ENCODE measurements around the gene LRRC41. TPM values are rescaled to one million over a fixed set of nuclear protein-coding genes. Genes with fewer than 3 reads are reported as not detected.

The LRRC41 gene
- total and polyA plus RNA-seq, 4 donors: 21.6 to 63.0 (median 50.3) TPM

DNA sequence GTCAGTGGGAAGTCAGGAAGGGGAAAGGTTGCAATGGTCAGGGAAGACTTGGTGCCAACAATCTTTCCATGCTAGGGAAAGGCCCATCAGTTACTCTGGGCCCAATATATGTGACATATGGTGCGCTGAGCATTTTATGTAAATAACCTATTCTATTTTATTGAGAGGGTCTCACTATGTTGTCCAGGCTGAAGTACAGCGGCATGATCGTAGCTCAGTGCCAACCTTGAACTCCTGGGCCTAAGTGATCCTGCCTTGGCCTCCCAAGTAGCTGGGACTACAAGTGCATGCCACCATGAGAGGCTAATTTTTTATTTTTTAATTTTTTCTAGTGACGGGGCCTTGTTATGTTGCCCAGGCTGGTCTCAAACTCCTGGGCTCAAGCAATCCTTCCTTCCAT, 6.9 kb upstream of the LRRC41 start:
- Histone ChIP-seq H3K4me1 (ENCODE audit: control insufficient read depth in 5 of 5, insufficient read depth in 5 of 5, low read length in 5 of 5) (peaks cover 0 to 6% (median 0%) of the 10 kb centered on the region in 5 donors), H3K36me3 (ENCODE audit: control insufficient read depth in 4 of 4, insufficient read depth in 4 of 4, low read length in 4 of 4) (peaks cover 22 to 37% (median 26%) of the 10 kb centered on the region in 4 donors), H3K4me3 (no peak overlapping the region), H3K9me3 (ENCODE audit: control insufficient read depth in 4 of 4, insufficient read depth in 3 of 4, low read length in 3 of 4) (no peaks in the 10 kb centered on the region), H3K27ac (ENCODE audit: low read depth in 1 of 2, low read length in 1 of 2) (no peak overlapping the region), H3K27me3 (ENCODE audit: control insufficient read depth in 3 of 3, insufficient read depth in 3 of 3, low read length in 2 of 3) (no peaks in the 10 kb centered on the region), H3K9ac (ENCODE audit: insufficient read depth in 1 of 2, low read length in 2 of 2) (no peak overlapping the region)
- DNase-seq (no peak), ATAC-seq (ENCODE audit: insufficient read depth, low FRiP score) (no peak)
- 95 to 96% methylated on average over 4 of the region's 4 CpGs for WGBS, 2 donors
- TF ChIP-seq CTCF (IDR thresholded peaks at IDR 0.05; ENCODE audit: control extremely low read depth, extremely low read depth): no peak

GRCh38 chr1:46309401-46310159, 6.2 kb upstream of the LRRC41 start:
- DNase-seq: no peak
- Histone ChIP-seq H3K9ac (ENCODE audit: insufficient read depth in 1 of 2, low read length in 2 of 2) (no peak overlapping the region), H3K36me3 (ENCODE audit: control insufficient read depth in 4 of 4, insufficient read depth in 4 of 4, low read length in 4 of 4) (peaks cover 20 to 34% (median 25%) of the 10 kb centered on the region in 4 donors), H3K27me3 (ENCODE audit: control insufficient read depth in 3 of 3, insufficient read depth in 3 of 3, low read length in 2 of 3) (no peaks in the 10 kb centered on the region), H3K27ac (ENCODE audit: low read depth in 1 of 2, low read length in 1 of 2) (no peak overlapping the region), H3K4me1 (ENCODE audit: control insufficient read depth in 5 of 5, insufficient read depth in 5 of 5, low read length in 5 of 5) (peaks cover 2 to 6% (median 6%) of the 10 kb centered on the region in 5 donors), H3K4me3 (no peak overlapping the region), H3K9me3 (ENCODE audit: control insufficient read depth in 4 of 4, insufficient read depth in 3 of 4, low read length in 3 of 4) (no peaks in the 10 kb centered on the region)
- 72 to 83% methylated on average over 16 of the region's 16 CpGs for WGBS, 2 donors
- no peak for ATAC-seq (ENCODE audit: insufficient read depth, low FRiP score)
- no peak for TF ChIP-seq CTCF (IDR thresholded peaks at IDR 0.05; ENCODE audit: control extremely low read depth, extremely low read depth)

DNA sequence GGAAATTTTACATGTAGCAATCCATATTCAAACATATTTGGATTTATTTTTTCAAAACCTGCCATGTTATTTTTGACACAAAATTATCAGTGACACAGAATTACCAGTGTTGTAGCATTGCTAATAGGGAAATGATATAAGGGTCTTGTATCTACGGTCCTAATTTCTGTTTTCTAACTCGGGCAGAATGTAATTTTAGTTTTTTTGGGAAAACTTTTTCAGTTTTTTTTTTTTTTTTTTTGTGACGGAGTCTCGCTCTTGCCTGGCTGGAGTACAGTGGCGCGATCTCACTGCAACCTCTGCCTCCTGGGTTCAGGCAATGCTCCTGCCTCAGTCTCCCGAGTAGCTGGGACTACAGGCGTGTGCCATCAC, 2.7 kb upstream of the LRRC41 start:
- Histone ChIP-seq H3K36me3 (ENCODE audit: control insufficient read depth in 4 of 4, insufficient read depth in 4 of 4, low read length in 4 of 4) (peaks cover 7 to 13% (median 10%) of the 10 kb centered on the region in 4 donors), H3K27me3 (ENCODE audit: control insufficient read depth in 3 of 3, insufficient read depth in 3 of 3, low read length in 2 of 3) (no peaks in the 10 kb centered on the region), H3K9me3 (ENCODE audit: control insufficient read depth in 4 of 4, insufficient read depth in 3 of 4, low read length in 3 of 4) (no peaks in the 10 kb centered on the region), H3K9ac (ENCODE audit: insufficient read depth in 1 of 2, low read length in 2 of 2) (no peak overlapping the region), H3K27ac (ENCODE audit: low read depth in 1 of 2, low read length in 1 of 2) (no peak overlapping the region), H3K4me1 (ENCODE audit: control insufficient read depth in 5 of 5, insufficient read depth in 5 of 5, low read length in 5 of 5) (peaks cover 3 to 16% (median 6%) of the 10 kb centered on the region in 5 donors), H3K4me3 (no peak overlapping the region)
- 93 to 96% methylated on average over 8 of the region's 8 CpGs for WGBS, 2 donors
- TF ChIP-seq CTCF (IDR thresholded peaks at IDR 0.05; ENCODE audit: control extremely low read depth, extremely low read depth): no peak
- ATAC-seq (ENCODE audit: insufficient read depth, low FRiP score): no peak
- DNase-seq: no peak

Data from lung (tissue), 12 donors.